ENCODE measurements around the gene ACAT2.
"Not testable (repeated sequence)": the region's sequence is repeated elsewhere in the genome, so short reads cannot be mapped to it uniquely, and the experiment has no call there.

GRCh38 chr6:159733395-159733794 is 28.4 kb upstream of the ACAT2 start:
- TF ChIP-seq CTCF (conservative IDR thresholded peaks at IDR 0.05); ZFX (IDR thresholded peaks at IDR 0.05): not testable (repeated sequence)
